Measurements from ENCODE around the gene FNDC5.

DNA sequence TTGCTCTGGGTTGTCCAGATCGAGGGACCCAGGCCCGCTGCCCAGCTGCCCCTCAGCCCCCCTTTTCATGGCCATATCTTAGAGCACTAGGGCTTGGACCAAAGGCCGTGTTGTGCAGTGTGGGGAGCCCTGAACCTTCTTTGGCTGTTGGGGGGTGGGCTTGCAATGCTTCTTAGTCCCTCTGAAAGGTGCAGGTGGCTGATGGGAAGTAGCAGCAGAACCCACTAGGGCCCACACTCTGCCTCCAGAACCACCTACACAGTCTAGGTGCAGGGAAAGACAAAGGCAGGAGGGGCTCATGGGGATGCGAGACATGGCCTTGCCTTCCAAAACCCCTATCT is 13.3 kb upstream of the FNDC5 start:
- TF ChIP-seq, protein P1, sequence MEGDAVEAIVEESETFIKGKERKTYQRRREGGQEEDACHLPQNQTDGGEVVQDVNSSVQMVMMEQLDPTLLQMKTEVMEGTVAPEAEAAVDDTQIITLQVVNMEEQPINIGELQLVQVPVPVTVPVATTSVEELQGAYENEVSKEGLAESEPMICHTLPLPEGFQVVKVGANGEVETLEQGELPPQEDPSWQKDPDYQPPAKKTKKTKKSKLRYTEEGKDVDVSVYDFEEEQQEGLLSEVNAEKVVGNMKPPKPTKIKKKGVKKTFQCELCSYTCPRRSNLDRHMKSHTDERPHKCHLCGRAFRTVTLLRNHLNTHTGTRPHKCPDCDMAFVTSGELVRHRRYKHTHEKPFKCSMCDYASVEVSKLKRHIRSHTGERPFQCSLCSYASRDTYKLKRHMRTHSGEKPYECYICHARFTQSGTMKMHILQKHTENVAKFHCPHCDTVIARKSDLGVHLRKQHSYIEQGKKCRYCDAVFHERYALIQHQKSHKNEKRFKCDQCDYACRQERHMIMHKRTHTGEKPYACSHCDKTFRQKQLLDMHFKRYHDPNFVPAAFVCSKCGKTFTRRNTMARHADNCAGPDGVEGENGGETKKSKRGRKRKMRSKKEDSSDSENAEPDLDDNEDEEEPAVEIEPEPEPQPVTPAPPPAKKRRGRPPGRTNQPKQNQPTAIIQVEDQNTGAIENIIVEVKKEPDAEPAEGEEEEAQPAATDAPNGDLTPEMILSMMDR (optimal IDR thresholded peaks at IDR 0.05 in 1 of 3, IDR thresholded peaks at IDR 0.05 in 1 of 3, conservative IDR thresholded peaks at IDR 0.05 in 1 of 3; ENCODE audit: extremely low read depth in 1 of 3, insufficient read depth in 2 of 3, low read length in 3 of 3): no peak
- no peak for TF ChIP-seq EZH2 (IDR thresholded peaks at IDR 0.05; ENCODE audit: low read length)

Measured in keratinocyte (primary cell).